SK-N-SH (cell line): ENCODE measurements around the gene TIGD3.

Experiments used
- CHD2 ChIP-seq: fragments of 150-350 bp; IDR thresholded peaks from 2 replicates; pipeline ENCODE4 v1.6.1; 2018; ENCODE audit warnings: low read length; ENCODE audit not compliant: partially characterized antibody
- MXI1 ChIP-seq: IDR thresholded peaks from 2 replicates; pipeline ENCODE4 v1.6.1; 2012; ENCODE audit warnings: mild to moderate bottlenecking, low read depth, low read length, improper control_type of control experiment
- NRF1 ChIP-seq: IDR thresholded peaks from 2 replicates; pipeline ENCODE4 v1.6.1; 2012; ENCODE audit warnings: low read depth, mild to moderate bottlenecking, low read length
- RFX5 ChIP-seq: IDR thresholded peaks from 2 replicates; pipeline ENCODE4 v1.6.1; 2012; ENCODE audit warnings: mild to moderate bottlenecking, improper control_type of control experiment, low read length
- TCF12 ChIP-seq: IDR thresholded peaks from 2 replicates; pipeline ENCODE4 v1.4.0; 2012
- TF ChIP-seq, protein P1 (sequence below): fragments of 200-600 bp; sonication (generic); IDR thresholded peaks from 2 replicates; pipeline ENCODE4 v1.6.1; 2017; ENCODE audit warnings: antibody characterized with exemption, mild to moderate bottlenecking, moderate library complexity
- TF ChIP-seq, protein P2 (sequence below): IDR thresholded peaks from 2 replicates; pipeline ENCODE4 v1.6.1; 2012; ENCODE audit warnings: mild to moderate bottlenecking, low read depth, low read length, moderate library complexity

DNA sequence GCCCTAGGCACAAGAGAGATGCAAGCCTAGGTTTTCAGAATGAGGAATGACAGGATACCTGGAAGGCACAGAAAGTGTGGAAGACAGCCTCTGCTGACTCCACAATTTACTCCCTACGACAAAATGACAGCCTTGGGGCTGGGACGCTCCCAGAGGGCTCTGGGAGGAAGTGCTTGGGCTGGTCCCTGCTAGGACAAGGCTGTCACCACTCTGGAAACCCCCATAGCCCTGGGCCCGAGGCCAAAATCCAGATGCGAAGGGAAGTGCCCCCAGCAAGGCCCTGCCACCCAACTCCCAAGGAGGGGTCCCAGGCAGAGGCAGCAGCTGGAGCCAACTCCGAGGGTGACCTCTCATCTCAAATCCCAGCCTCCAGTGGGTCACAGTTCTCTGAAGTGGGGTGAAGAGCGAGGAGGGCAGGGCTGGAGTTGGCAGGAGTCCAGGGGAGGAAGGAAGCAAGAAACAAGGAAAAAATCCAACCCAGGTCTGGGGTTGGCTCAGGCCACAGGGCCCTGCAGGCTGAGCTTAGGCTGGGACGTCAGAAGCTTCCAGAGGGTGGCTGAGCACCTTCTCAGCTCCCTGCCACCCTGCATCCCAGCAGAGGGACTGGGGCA is 46.2 kb upstream of the TIGD3 start:
- TF ChIP-seq, protein P1, sequence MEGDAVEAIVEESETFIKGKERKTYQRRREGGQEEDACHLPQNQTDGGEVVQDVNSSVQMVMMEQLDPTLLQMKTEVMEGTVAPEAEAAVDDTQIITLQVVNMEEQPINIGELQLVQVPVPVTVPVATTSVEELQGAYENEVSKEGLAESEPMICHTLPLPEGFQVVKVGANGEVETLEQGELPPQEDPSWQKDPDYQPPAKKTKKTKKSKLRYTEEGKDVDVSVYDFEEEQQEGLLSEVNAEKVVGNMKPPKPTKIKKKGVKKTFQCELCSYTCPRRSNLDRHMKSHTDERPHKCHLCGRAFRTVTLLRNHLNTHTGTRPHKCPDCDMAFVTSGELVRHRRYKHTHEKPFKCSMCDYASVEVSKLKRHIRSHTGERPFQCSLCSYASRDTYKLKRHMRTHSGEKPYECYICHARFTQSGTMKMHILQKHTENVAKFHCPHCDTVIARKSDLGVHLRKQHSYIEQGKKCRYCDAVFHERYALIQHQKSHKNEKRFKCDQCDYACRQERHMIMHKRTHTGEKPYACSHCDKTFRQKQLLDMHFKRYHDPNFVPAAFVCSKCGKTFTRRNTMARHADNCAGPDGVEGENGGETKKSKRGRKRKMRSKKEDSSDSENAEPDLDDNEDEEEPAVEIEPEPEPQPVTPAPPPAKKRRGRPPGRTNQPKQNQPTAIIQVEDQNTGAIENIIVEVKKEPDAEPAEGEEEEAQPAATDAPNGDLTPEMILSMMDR, result no peak
- TF ChIP-seq TCF12 (no peak), CHD2 (no peak), NRF1 (no peak), RFX5 (no peak), MXI1 (no peak)
- TF ChIP-seq, protein P2, sequence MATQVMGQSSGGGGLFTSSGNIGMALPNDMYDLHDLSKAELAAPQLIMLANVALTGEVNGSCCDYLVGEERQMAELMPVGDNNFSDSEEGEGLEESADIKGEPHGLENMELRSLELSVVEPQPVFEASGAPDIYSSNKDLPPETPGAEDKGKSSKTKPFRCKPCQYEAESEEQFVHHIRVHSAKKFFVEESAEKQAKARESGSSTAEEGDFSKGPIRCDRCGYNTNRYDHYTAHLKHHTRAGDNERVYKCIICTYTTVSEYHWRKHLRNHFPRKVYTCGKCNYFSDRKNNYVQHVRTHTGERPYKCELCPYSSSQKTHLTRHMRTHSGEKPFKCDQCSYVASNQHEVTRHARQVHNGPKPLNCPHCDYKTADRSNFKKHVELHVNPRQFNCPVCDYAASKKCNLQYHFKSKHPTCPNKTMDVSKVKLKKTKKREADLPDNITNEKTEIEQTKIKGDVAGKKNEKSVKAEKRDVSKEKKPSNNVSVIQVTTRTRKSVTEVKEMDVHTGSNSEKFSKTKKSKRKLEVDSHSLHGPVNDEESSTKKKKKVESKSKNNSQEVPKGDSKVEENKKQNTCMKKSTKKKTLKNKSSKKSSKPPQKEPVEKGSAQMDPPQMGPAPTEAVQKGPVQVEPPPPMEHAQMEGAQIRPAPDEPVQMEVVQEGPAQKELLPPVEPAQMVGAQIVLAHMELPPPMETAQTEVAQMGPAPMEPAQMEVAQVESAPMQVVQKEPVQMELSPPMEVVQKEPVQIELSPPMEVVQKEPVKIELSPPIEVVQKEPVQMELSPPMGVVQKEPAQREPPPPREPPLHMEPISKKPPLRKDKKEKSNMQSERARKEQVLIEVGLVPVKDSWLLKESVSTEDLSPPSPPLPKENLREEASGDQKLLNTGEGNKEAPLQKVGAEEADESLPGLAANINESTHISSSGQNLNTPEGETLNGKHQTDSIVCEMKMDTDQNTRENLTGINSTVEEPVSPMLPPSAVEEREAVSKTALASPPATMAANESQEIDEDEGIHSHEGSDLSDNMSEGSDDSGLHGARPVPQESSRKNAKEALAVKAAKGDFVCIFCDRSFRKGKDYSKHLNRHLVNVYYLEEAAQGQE, result no peak
